ENCODE data around the gene CHKA.
"Not testable (repeated sequence)": the region's sequence is repeated elsewhere in the genome, so short reads cannot be mapped to it uniquely, and the experiment has no call there.

Gene CHKA

DNA sequence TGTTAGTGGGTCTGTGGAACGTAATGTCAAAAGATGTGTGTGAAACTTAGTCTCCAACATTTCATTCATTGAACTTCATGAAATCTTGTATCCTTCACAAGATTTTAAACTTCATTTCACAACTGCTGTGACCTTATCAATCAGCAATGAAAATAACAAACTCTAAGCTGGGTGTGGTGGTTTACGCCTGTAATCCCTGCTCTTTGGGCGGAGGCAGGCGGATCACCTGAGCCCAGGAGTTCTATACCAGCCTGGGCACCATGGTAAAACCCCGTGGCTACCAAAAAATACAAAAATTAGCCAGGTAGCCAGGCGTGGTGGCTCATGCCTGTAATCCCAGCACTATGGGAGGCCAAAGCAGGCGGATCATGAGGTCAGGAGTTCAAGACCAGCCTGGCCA lies 5.1 kb downstream of the CHKA start:
- no peak for DNase-seq (ENCODE audit: low read depth, low spot score)

- no peak for DNase-seq (ENCODE audit: low read depth, low spot score)
Measured at GRCh38 chr11:68115285-68115684, 5.9 kb downstream of the CHKA start.

DNA sequence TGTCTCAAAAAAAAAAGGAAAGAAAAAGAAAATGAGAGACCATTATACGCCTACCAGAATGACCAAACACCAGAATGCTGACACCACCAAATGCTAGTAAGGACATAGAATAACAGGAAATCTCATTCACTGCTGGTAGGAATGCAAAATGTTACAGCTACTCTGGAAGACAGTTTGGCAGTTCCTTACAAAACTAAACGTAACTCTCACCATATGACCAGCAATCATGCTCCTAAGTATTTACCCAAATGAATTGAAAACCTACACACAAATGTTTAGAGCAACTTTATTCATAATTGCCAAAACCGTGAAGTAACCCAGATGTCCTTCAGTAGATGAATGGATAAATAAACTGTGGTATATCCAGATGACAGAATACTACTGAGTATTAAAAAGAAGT lies 7.2 kb downstream of the CHKA start:
- DNase-seq (ENCODE audit: low read depth, low spot score) = no peak

GRCh38 chr11:68107689-68108088 lies 13.5 kb downstream of the CHKA start:
- DNase-seq (ENCODE audit: low read depth, low spot score) = no peak

GRCh38 chr11:68106165-68106940 lies 14.8 kb downstream of the CHKA start:
- no peak for DNase-seq (ENCODE audit: low read depth, low spot score)

DNA sequence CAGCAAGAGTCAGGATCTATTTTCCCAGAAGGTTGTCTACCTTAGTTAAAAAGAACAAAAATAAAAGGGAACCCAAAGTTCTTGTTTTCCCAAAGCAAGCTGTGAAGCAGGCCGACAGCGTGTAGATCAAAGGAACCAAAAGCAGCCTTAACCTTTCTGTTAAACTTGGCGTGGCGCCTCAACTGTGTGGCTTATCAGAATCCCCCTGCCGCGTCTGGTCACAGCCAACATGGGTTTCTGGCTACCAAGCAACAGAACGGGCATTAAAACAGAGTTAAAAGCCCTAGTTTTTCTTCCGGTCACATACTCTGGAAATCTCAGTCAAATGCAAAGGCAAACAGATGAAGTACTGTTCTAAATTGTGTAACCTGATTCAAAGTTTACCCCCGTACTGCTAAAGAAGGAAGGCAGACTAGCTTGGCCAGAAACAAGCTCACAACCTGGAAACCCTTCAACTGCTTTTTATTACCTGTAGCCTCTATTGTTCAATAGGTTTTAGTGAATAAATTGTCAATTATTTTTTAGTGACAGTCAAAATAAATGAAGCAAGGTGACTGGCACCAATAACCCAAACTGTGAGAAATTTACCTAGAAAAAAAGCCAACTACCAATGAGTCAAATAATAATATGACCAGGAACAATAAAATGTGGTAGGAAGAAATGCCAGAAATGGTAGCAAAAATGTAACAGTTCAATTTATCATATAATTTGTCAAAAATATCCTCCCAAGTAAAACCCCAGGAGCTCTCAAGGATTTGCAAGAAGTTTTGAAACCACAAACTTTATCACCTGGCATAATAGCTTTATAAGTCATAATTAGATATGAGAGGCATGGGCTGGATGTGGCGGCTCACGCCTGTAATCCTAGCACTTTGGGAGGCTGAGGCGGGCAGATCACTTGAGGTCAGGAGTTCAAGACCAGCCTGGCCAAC lies 21.4 kb downstream of the CHKA start:
- DNase-seq (ENCODE audit: low read depth, low spot score) = no peak

GRCh38 chr11:68099057-68099456 lies 22.1 kb downstream of the CHKA start:
- DNase-seq (ENCODE audit: low read depth, low spot score) = no peak

DNA sequence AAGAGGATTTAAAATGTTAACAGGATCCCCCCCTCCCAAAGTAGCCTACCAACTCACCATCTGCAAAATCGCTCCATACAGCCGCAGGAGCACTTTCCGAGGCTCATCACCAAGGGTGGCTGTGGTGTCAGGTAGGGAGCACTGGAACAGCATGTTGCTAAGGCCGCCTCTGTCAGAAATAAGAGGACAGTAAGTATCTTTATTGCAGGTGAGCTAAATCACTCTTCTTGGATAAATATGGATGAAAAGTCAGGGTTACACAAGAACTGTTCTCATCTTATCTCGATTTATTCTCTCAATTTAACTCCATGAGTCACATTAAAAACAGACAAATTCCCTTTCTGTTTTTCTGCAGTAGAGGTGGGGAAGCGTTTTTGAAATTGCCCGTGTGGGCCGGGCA lies 24.2 kb downstream of the CHKA start:
- no peak for DNase-seq (ENCODE audit: low read depth, low spot score)

GRCh38 chr11:68093565-68093964 lies 27.6 kb downstream of the CHKA start:
- DNase-seq (ENCODE audit: low read depth, low spot score) = no peak

- not testable (repeated sequence) for DNase-seq (ENCODE audit: low read depth, low spot score)
Measured at GRCh38 chr11:68092946-68093345, 28.2 kb downstream of the CHKA start.

GRCh38 chr11:68092411-68092810 lies 28.8 kb downstream of the CHKA start:
- DNase-seq (ENCODE audit: low read depth, low spot score) = no peak

DNA sequence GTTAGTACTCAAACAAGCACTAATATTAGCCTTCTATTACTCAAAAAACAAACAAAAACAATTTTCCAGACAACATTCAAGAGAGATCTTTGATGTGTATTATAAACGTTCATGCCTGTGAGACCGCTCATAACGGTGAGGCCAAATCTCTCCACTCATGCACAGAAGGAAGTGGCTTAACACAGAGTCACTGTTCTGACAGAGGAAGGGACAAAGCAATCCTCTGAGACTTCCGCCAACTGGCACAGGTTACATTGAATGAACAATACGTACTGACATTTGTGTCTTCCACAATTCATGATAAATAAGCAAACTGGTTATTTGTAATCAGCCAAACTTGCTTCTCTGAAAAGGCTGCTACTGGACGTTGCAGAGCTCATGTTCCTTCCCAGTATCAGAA lies 30.5 kb downstream of the CHKA start:
- no peak for DNase-seq (ENCODE audit: low read depth, low spot score)

DNA sequence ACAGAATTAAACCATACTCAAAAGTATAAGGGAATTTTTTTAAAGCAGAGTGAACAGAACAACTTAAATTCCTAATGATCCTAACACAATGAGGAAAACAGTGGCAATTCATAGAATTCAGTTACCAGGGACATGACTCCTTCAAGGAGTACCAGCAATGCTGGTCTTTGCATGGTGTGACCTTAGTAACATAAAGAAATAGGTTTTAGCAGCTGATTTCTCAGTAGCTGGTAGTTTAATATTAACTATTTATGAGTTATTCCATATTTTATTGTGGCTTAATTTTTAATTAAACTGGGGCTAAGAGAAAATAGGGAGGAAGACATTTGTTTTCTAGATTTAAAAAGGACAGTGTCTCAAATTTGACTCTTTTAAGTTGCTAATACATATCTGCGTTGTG lies 30.9 kb downstream of the CHKA start:
- DNase-seq (ENCODE audit: low read depth, low spot score) = no peak

- no peak for DNase-seq (ENCODE audit: low read depth, low spot score)
Measured at GRCh38 chr11:68089679-68090078, 31.5 kb downstream of the CHKA start.

- DNase-seq (ENCODE audit: low read depth, low spot score) = no peak
Measured at GRCh38 chr11:68083517-68083916, 37.7 kb downstream of the CHKA start.

DNA sequence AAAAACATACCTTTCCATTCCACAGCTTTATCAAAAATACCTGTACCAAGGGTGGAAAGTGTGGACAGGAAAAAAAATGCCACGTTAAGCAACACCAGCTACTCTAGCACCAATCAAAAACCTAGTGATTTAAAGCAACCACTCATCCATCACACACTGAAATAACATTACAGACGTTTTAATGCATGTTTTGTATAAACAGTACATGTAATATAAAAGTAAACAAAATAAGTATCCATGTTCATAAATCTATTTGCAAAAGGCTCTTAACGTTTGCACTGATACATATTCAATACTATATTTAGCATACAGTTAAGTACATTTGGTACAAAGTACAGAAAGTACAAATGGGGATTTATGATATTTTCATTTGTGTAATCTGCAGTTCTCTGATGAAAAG lies 38.7 kb downstream of the CHKA start:
- DNase-seq (ENCODE audit: low read depth, low spot score) = no peak

GRCh38 chr11:68081691-68082090 lies 39.5 kb downstream of the CHKA start:
- DNase-seq (ENCODE audit: low read depth, low spot score) = no peak

DNA sequence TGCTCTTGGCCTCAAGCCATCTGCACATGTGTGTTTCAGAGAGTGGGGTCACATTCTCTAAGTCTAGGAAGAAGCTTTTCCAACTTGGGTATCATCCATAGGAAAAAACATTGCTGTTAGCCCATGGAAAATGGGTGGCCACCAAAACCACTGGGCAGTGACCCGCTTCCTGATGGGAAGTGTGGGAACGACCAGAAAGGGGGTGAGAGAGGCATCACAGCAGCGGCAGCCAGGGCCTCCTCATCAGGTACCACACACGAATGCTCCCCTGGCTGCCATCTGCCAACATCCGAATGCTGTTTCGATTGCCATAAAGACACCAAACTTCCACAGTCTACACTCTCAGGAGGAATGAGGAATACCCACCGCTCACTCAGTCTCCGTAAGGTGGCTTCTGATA lies 40.3 kb downstream of the CHKA start:
- DNase-seq (ENCODE audit: low read depth, low spot score) = no peak

DNA sequence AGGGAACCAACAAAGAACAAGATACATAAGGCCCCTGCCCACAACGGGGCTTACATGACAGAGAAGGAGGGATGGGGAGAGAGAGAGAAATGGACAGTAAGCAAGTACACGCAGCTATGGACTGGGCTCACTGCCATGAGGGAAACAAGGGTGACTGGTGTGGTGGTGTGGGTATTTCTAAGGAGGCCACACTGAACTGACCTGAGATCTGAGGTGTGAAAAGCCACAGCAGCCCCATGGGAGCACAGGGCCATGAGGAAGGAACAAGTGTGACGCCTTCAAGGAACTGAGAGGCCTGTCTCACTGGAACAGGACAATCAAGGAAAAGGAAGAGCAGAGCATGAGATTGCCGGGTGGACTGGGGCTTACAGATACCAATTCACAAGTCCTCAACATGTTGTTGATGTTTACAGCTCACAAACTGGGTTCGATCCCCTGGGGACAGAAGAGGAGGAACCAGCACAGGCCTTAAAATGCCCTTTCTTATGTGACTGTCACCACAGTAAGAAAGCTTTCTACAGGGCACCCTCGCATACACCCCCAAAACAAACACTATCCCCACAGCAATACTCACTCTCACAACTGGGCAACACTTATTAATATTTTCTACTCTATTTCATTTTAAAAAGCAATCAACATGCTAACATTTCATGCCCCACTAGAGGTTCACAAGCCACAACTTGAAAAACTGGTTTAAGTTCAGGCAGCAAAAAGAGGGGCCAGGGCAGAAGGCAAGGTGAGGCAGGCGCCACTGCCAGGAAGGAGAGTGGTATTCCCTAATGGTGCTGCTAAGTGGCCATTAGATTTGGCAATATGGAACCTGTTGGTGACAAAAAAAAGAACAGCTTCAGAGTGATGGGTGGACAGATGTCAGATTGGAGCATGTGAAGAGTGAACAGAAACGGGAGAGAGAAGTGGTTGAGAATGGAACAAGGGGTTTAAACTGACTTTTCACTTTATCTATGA lies 43.3 kb downstream of the CHKA start:
- no peak for DNase-seq (ENCODE audit: low read depth, low spot score)

DNA sequence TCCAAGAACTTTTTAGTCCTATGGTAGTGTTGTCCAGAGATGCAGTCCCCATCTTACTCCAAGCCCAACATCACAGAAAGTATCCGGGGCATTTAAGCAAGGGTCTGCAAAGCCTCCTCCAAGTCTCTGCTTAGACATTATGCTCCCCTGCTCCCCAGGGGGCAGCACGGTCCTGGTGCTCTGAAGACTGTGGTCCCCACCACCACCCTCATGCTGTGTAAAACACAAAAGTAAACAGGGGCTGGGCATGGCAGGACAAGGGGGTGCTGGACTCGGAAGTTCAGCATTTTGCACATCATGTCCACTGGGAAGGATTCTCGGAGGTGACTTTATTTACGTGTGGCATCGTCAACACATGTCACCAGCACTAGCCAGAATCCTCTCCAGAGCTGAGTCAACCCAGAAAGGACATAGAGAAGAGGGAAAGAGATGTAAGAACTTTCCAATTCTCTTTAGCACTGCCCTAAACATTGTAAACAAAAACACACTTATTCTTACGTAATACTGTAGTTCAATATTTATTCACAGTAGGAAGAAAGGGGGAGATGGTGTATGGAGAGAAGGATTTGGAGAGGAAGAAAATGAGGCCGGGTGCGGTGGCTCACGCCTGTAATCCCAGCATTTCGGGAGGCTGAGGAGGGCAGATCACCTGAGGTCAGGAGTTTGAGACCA lies 44.7 kb downstream of the CHKA start:
- no peak for DNase-seq (ENCODE audit: low read depth, low spot score)

All from iPS DF 19.7 (cell line).